H1 (cell line): ENCODE results near the gene ZNF454. TPM values are rescaled to one million over a fixed set of nuclear protein-coding genes. Genes with fewer than 3 reads are reported as not detected.

Experiments
- CTCF ChIA-PET: fragments of 300-600 bp; sonication (Branson Sonifier 250); formaldehyde crosslinking; loops from one replicate; lab custom pipeline; 2021; ENCODE audit not compliant: partially characterized antibody; lab: Charles Lee
- POLR2A ChIA-PET: fragments of 300-600 bp; sonication (Branson Sonifier 250); formaldehyde crosslinking; loops from one replicate; lab custom pipeline; 2021; ENCODE audit warnings: inconsistent platforms; ENCODE audit not compliant: partially characterized antibody; lab: Charles Lee
- DNase-seq, 2 experiments: peaks; one replicate each; pipeline versions ENCODE4 v3.0.0 to v3.0.0-alpha.2; 2010 to 2022; ENCODE audit warnings: low spot score in 2 of 2, low read depth in 1 of 2, mixed read lengths in 1 of 2
- FAIRE-seq: peaks from 2 replicates; lab custom pipeline; 2011; peaks lifted over from hg19 to GRCh38; lab: Jason Lieb, UNC
- H2AFZ ChIP-seq: 2 replicates; pipeline ENCODE4 v1.8.1; 2012; ENCODE audit warnings: low read length, inconsistent platforms
- H2AK5ac ChIP-seq: 2 replicates; pipeline ENCODE4 v1.6.1; 2013; ENCODE audit warnings: low read depth, low read length
- H2BK120ac ChIP-seq: replicated peaks from 2 replicates; pipeline ENCODE3; 2013; ENCODE audit warnings: low read depth, low read length, inconsistent platforms
- H2BK12ac ChIP-seq: 2 replicates; pipeline ENCODE4 v1.6.1; 2013; ENCODE audit warnings: low read depth, low read length
- H2BK15ac ChIP-seq: 2 replicates; pipeline ENCODE4 v1.6.1; 2013; ENCODE audit warnings: low read length
- H2BK20ac ChIP-seq: 2 replicates; pipeline ENCODE4 v1.6.1; 2013; ENCODE audit warnings: low read length
- H2BK5ac ChIP-seq: 2 replicates; pipeline ENCODE4 v1.6.1; 2013; ENCODE audit warnings: low read depth, low read length
- H3K14ac ChIP-seq: 2 replicates; pipeline ENCODE4 v1.6.1; 2013; ENCODE audit warnings: inconsistent platforms; ENCODE audit not compliant: insufficient read length
- H3K18ac ChIP-seq: 2 replicates; pipeline ENCODE4 v1.6.1; 2013; ENCODE audit warnings: low read length; ENCODE audit errors: extremely low read depth
- H3K23ac ChIP-seq: 2 replicates; pipeline ENCODE4 v1.6.1; 2013; ENCODE audit warnings: inconsistent platforms; ENCODE audit not compliant: insufficient read length
- H3K23me2 ChIP-seq: 2 replicates; pipeline ENCODE4 v1.6.1; 2013; ENCODE audit warnings: low read depth, low read length
- H3K27ac ChIP-seq: 2 replicates; pipeline ENCODE4 v1.6.1; 2011; ENCODE audit warnings: low read depth, low read length, inconsistent platforms
- H3K27me3 ChIP-seq, 4 experiments: replicated peaks in 1 of 4; 1 replicate in 1 of 4; 2 replicates in 3 of 4; pipeline versions ENCODE4 v1.6.1 to v1.8.1; 2011 to 2013; ENCODE audit warnings: low read length in 3 of 4, mild to moderate bottlenecking in 3 of 4, inconsistent platforms in 2 of 4, mixed read lengths in 2 of 4, moderate library complexity in 1 of 4; ENCODE audit not compliant: control insufficient read depth in 3 of 4, insufficient read depth in 3 of 4; ENCODE audit errors: extremely low read depth in 1 of 4
- H3K36me3 ChIP-seq, 4 experiments: 2 replicates each; pipeline versions ENCODE4 v1.6.1 to v1.8.1; 2011 to 2013; ENCODE audit warnings: mild to moderate bottlenecking in 4 of 4, low read length in 3 of 4, moderate library complexity in 2 of 4, control low read depth in 1 of 4, inconsistent platforms in 1 of 4; ENCODE audit not compliant: insufficient read depth in 4 of 4, control insufficient read depth in 2 of 4
- H3K4ac ChIP-seq: replicated peaks from 2 replicates; pipeline ENCODE3; 2013; ENCODE audit warnings: low read length, low read depth, mixed read lengths, inconsistent platforms; ENCODE audit not compliant: insufficient read length
- H3K4me1 ChIP-seq, 4 experiments: replicated peaks in 1 of 4; 1 replicate in 1 of 4; 2 replicates in 3 of 4; pipeline versions ENCODE4 v1.6.1 to v1.8.1; 2011 to 2013; ENCODE audit warnings: low read length in 3 of 4, inconsistent platforms in 2 of 4, mixed read lengths in 1 of 4; ENCODE audit not compliant: insufficient read depth in 4 of 4, control insufficient read depth in 3 of 4
- H3K4me2 ChIP-seq, 2 experiments: 2 replicates each; pipeline versions ENCODE4 v1.6.1 to v1.8.1; 2011 to 2013; ENCODE audit warnings: low read depth in 2 of 2, low read length in 2 of 2, control low read depth in 1 of 2, inconsistent platforms in 1 of 2, mild to moderate bottlenecking in 1 of 2; ENCODE audit not compliant: insufficient read depth in 1 of 2
- H3K4me3 ChIP-seq, 4 experiments: fragments of 200-600, 300-600 bp in 1 of 4; sonication (generic), shearing (Covaris generic), sonication (Bioruptor Twin) in 1 of 4; 2 replicates each; pipeline versions ENCODE4 v1.5.1 to v1.8.1; 2011 to 2016; ENCODE audit warnings: low read length in 4 of 4, low read depth in 3 of 4, control low read depth in 2 of 4, inconsistent platforms in 2 of 4, mild to moderate bottlenecking in 2 of 4, mixed read lengths in 1 of 4, moderate library complexity in 1 of 4; ENCODE audit not compliant: insufficient read depth in 2 of 4; ENCODE audit errors: extremely low read depth in 1 of 4
- H3K56ac ChIP-seq: replicated peaks from 2 replicates; pipeline ENCODE3; 2013; ENCODE audit warnings: low read depth, mild to moderate bottlenecking, mixed read lengths, low read length, inconsistent platforms; ENCODE audit not compliant: insufficient read length
- H3K79me1 ChIP-seq: 2 replicates; pipeline ENCODE4 v1.6.1; 2013; ENCODE audit warnings: low read depth, low read length, control low read depth
- H3K79me2 ChIP-seq, 2 experiments: 2 replicates each; pipeline versions ENCODE4 v1.6.1 to v1.8.1; 2012 to 2013; ENCODE audit warnings: low read length in 2 of 2, mild to moderate bottlenecking in 2 of 2, inconsistent platforms in 1 of 2; ENCODE audit not compliant: insufficient read depth in 2 of 2, control insufficient read depth in 1 of 2
- H3K9ac ChIP-seq, 4 experiments: replicated peaks in 1 of 4; 1 replicate in 1 of 4; 2 replicates in 3 of 4; pipeline versions ENCODE4 v1.6.1 to v1.8.1; 2011 to 2013; ENCODE audit warnings: low read depth in 3 of 4, low read length in 3 of 4, control low read depth in 2 of 4, mild to moderate bottlenecking in 2 of 4, moderate library complexity in 2 of 4, inconsistent platforms in 1 of 4; ENCODE audit errors: extremely low read depth in 1 of 4
- H3K9me3 ChIP-seq, 2 experiments: 2 replicates each; pipeline versions ENCODE4 v1.6.1 to v1.8.1; 2012 to 2013; ENCODE audit warnings: mild to moderate bottlenecking in 2 of 2, moderate library complexity in 2 of 2, control low read depth in 1 of 2, inconsistent platforms in 1 of 2, low read depth in 1 of 2, low read length in 1 of 2, mixed read lengths in 1 of 2; ENCODE audit not compliant: insufficient read depth in 2 of 2
- H4K20me1 ChIP-seq, 2 experiments: replicated peaks in 1 of 2; 2 replicates each; pipeline versions ENCODE3 to v1.8.1; 2011 to 2013; ENCODE audit warnings: inconsistent platforms in 2 of 2, low read length in 2 of 2, mild to moderate bottlenecking in 1 of 2; ENCODE audit not compliant: insufficient read depth in 2 of 2, control insufficient read depth in 1 of 2
- H4K5ac ChIP-seq: 2 replicates; pipeline ENCODE4 v1.6.1; 2013; ENCODE audit warnings: low read length, low read depth, mixed read lengths, inconsistent platforms; ENCODE audit not compliant: insufficient read length
- H4K8ac ChIP-seq: 2 replicates; pipeline ENCODE4 v1.8.0; 2013; ENCODE audit warnings: mild to moderate bottlenecking, moderate library complexity, low read length, inconsistent platforms; ENCODE audit not compliant: insufficient read depth; ENCODE audit errors: extremely low read depth
- H4K91ac ChIP-seq: replicated peaks from 2 replicates; pipeline ENCODE3; 2013; ENCODE audit warnings: low read length, mixed read lengths, inconsistent platforms; ENCODE audit not compliant: insufficient read length
- TAF7 ChIP-seq: optimal IDR thresholded peaks from 2 replicates; pipeline ENCODE3; 2011; ENCODE audit warnings: low read depth, mild to moderate bottlenecking, inconsistent platforms, low read length, moderate library complexity, borderline replicate concordance
- TEAD4 ChIP-seq: IDR thresholded peaks from 2 replicates; pipeline ENCODE4 v1.6.1; 2012; ENCODE audit warnings: low read depth, low read length, inconsistent platforms, mixed read lengths
- USF2 ChIP-seq: IDR thresholded peaks from 2 replicates; pipeline ENCODE4 v1.6.1; 2011; ENCODE audit warnings: low read length, improper control_type of control experiment
- ZNF274 ChIP-seq: IDR thresholded peaks from 2 replicates; pipeline ENCODE4 v1.7.0; 2012; ENCODE audit warnings: low read length, borderline replicate concordance; ENCODE audit errors: extremely low read depth
- WGBS, 2 experiments: shearing (Covaris generic) in 1 of 2; methylation state at CpG; one replicate each; pipeline versions ENCODE4 v1.1.6 to v1.1.7; 2013 to 2015; ENCODE audit warnings: low lambda C conversion rate in 2 of 2, mixed read lengths in 2 of 2, inconsistent platforms in 1 of 2, low coverage in 1 of 2, missing lambda C conversion rate in 1 of 2; ENCODE audit not compliant: insufficient replicate concordance in 2 of 2, insufficient coverage in 1 of 2, insufficient read length in 1 of 2; ENCODE audit errors: extremely low coverage in 1 of 2, missing lambda C conversion rate in 1 of 2; 5-methylcytosine and 5-hydroxymethylcytosine counted together
- polyA plus RNA-seq, 7 experiments: library from polyadenylated mRNA; depleted of rRNA in 3 of 7; stranded (reverse) in 5 of 7; unstranded in 2 of 7; fragments of >200 nt in 5 of 7; fragments of 200-250 nt in 2 of 7; gene quantifications; 1 replicate in 5 of 7; 2 replicates in 1 of 7; 4 replicates in 1 of 7; pipeline versions ENCODE4 v1.2.1 to v1.2.3, GENCODE V29; 2011 to 2013; ENCODE audit warnings: missing spikeins in 2 of 7, mixed read lengths in 2 of 7
- total RNA-seq: library from RNA; stranded (reverse); fragmentation: NEBNext Ultra II Directional; extraction: Animal tissue kit (Norgen Biotek cat#: 25700); gene quantifications from 2 replicates; pipeline ENCODE4 v1.2.1, GENCODE V29; 2021
- TF ChIP-seq, protein P1 (sequence below): IDR thresholded peaks from 2 replicates; pipeline ENCODE4 v1.6.1; 2012; ENCODE audit warnings: low read length, inconsistent platforms
- TF ChIP-seq, protein P2 (sequence below): IDR thresholded peaks from 2 replicates; pipeline ENCODE4 v1.6.1; 2012; ENCODE audit warnings: inconsistent platforms

Gene ZNF454
- total and polyA plus RNA-seq, 2 of the 8 experiments (the other 6 are each of a cell fraction or from before 2014, with no cell fraction given) = 0.33 to 1.2 TPM

DNA sequence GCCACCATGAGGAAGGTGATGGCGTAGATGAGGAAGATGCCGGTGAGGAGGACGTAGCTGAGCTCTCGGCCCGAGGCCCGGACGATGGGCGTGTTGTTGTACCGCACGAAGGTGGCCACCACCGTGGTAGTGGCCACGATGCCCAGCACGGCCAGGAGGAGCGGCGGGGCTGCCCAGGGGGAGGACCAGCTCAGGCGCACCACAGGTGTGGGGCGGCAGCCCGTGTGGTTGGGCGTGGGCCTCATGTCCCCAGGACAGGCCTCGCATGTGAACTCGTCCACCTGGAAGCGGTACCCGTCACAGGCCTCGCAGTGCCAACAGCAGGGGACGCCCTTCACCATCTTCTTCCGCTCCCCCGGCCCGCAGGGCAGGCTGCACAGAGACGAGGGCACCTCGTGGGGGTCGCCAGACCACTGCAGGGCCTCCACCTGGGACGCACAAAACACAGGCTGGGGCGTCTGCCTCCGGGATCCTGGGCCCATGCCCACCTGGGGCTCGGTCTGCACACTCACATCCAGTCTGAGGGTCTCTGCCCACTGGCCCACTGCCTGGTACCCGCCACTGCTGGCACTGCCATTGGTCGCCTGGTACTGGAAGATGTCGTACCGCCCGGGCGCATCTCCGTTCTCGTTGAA lies 45.4 kb downstream of the ZNF454 start:
- Histone ChIP-seq H2BK12ac (no peak overlapping the region), H3K27ac (no peak overlapping the region), H3K79me1 (no peaks in the 10 kb centered on the region), H3K9me3 (peaks cover 75 to 93% of the 10 kb centered on the region in 2 experiments), H3K4me3 (no peak overlapping the region), H3K23ac (no peak overlapping the region), H3K36me3 (no peaks in the 10 kb centered on the region), H3K56ac (no peak overlapping the region), H2AFZ (no peak overlapping the region), H3K79me2 (no peaks in the 10 kb centered on the region), H2AK5ac (no peak overlapping the region), H4K20me1 (no peaks in the 10 kb centered on the region), H3K14ac (no peak overlapping the region), H3K4me1 (no peaks in the 10 kb centered on the region), H3K27me3 (no peaks in the 10 kb centered on the region), H3K18ac (no peak overlapping the region), H4K8ac (no peak overlapping the region), H2BK5ac (no peak overlapping the region), H2BK120ac (no peak overlapping the region), H3K4me2 (no peak overlapping the region), H2BK20ac (no peak overlapping the region), H4K5ac (no peak overlapping the region), H3K4ac (no peak overlapping the region), H2BK15ac (no peak overlapping the region), H3K9ac (no peak overlapping the region), H4K91ac (no peak overlapping the region), H3K23me2 (no peaks in the 10 kb centered on the region)
- no peak for DNase-seq
- TF ChIP-seq, protein P1, sequence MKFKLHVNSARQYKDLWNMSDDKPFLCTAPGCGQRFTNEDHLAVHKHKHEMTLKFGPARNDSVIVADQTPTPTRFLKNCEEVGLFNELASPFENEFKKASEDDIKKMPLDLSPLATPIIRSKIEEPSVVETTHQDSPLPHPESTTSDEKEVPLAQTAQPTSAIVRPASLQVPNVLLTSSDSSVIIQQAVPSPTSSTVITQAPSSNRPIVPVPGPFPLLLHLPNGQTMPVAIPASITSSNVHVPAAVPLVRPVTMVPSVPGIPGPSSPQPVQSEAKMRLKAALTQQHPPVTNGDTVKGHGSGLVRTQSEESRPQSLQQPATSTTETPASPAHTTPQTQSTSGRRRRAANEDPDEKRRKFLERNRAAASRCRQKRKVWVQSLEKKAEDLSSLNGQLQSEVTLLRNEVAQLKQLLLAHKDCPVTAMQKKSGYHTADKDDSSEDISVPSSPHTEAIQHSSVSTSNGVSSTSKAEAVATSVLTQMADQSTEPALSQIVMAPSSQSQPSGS = no peak
- TF ChIP-seq, protein P2, sequence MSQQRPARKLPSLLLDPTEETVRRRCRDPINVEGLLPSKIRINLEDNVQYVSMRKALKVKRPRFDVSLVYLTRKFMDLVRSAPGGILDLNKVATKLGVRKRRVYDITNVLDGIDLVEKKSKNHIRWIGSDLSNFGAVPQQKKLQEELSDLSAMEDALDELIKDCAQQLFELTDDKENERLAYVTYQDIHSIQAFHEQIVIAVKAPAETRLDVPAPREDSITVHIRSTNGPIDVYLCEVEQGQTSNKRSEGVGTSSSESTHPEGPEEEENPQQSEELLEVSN = no peak
- TF ChIP-seq ZNF274 (no peak), USF2 (no peak), TEAD4 (no peak), TAF7 (no peak)
- ChIA-PET POLR2A (no interaction called here), CTCF (no interaction called here)
- 94% methylated on average over 42 of the region's 43 CpGs; no CpG with 5 or more reads in 1 of the 2 experiments for WGBS, 2 experiments
- no peak for FAIRE-seq
